ENCODE results near the gene PIP5K1C.

Gene PIP5K1C

DNA sequence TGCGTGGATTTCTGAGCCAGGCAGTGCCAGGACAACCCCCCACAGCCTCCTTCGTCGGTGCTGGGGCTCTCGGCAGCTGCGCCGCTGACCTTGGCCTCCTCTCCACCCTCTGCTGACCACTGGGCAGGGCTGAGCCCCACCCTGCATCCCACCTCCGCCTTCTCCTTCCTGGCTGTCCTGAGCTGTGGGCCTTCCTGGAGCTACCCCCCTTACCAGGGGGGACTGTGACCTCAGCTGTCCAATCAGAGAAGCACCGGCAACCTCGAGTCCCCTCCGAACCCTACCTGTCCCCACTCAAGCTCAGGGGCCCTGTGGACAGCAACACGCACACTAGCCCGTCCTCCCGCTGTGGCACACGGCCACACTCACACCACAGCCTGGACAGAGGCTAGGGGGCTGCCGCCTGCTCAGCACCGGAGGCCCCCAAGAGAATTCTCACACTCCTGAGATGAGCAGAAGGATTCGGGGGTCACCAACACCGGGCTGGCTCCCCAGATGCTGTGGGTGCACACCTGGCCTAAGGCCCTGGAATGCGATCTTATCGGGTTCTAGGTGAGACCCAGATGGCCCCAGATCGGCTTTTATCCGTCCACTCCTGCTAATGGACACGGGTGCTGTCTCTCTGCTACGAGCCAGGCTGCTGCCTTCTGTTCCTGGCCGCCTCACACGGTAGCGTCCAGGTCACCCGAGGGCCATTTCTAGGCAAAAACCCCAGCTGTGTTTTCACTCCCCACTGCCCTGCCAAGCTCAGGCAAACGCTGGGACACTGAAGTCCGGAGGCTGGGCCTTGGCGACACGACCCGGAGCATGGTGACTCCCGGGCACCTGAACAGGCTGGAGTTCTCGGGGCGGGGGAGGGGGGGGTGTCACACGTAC is 41.2 kb downstream of the PIP5K1C start:
- Histone ChIP-seq H3K4me3 (no peak overlapping the region), H3K27ac (no peak overlapping the region)
- TF ChIP-seq, protein P1, sequence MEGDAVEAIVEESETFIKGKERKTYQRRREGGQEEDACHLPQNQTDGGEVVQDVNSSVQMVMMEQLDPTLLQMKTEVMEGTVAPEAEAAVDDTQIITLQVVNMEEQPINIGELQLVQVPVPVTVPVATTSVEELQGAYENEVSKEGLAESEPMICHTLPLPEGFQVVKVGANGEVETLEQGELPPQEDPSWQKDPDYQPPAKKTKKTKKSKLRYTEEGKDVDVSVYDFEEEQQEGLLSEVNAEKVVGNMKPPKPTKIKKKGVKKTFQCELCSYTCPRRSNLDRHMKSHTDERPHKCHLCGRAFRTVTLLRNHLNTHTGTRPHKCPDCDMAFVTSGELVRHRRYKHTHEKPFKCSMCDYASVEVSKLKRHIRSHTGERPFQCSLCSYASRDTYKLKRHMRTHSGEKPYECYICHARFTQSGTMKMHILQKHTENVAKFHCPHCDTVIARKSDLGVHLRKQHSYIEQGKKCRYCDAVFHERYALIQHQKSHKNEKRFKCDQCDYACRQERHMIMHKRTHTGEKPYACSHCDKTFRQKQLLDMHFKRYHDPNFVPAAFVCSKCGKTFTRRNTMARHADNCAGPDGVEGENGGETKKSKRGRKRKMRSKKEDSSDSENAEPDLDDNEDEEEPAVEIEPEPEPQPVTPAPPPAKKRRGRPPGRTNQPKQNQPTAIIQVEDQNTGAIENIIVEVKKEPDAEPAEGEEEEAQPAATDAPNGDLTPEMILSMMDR (IDR thresholded peaks at IDR 0.05) = no peak
- no peak for DNase-seq (ENCODE audit: low spot score)

DNA sequence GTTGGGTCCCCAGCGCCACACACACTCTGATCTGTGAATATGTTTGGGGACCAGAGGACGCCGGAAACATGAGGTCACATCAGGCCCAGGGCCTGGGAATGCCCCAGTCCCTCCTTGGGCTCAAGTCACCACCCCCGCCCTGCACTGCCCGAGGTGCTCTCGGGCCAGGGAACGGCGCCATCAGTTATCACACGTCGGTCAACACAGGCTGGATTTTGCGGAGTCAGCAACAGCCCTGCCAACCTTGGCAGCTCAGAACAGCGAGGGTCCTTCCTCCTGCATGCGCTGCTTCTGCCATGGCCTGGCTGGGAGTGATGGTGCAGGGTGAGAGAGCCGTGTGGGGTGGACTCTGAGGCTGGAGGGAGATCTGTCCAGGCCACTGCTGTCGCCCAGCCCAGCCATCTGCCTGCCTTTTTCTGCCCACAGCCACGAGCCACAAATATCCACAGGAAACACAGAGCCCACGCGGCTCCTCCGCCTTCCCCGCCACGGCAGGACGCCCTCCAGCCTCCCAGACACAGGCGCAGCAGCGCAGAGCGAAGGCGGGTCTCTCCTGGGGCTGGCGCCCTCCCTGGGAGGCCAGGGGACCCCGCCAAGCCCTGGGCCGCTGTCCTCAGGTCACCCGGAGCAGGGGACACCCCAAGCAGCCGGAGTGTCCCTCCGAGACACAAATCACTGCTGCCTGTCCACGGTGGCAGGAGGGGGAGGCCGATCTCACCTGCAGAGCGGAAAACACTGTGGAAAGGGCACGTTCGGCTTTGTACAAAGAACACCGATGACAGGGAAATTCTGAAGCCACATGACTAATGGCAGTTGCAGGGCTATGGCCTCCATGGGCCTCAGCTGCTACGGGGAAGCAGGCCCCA is 42.0 kb downstream of the PIP5K1C start:
- H3K4me3 ChIP-seq = no peak overlapping the region
- no peak overlapping the region for H3K27ac ChIP-seq
- TF ChIP-seq, protein P1 (IDR thresholded peaks at IDR 0.05) = no peak
- no peak for DNase-seq (ENCODE audit: low spot score)

DNA sequence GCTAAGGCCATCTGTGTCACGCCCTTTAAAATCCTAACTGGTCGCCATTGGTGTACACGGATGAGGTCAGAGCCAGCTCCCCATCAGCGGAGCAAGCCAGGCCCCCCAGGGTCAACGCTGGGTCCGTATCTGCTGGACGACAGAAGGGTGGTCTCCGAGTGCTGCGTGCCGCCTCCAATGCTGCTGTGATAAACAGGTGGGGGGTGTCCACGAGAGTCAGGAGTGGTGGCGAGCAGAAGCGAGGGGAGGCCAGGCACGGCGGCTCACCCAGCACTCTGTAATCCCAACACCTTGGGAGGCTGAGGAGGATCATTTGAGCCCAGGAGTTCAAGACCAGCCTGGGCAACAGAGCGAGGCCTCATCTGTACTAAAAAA is 42.9 kb downstream of the PIP5K1C start:
- H3K4me3 ChIP-seq = no peak overlapping the region
- no peak for DNase-seq (ENCODE audit: low spot score)
- H3K27ac ChIP-seq = no peak overlapping the region
- TF ChIP-seq, protein P1 (IDR thresholded peaks at IDR 0.05) = no peak

DNA sequence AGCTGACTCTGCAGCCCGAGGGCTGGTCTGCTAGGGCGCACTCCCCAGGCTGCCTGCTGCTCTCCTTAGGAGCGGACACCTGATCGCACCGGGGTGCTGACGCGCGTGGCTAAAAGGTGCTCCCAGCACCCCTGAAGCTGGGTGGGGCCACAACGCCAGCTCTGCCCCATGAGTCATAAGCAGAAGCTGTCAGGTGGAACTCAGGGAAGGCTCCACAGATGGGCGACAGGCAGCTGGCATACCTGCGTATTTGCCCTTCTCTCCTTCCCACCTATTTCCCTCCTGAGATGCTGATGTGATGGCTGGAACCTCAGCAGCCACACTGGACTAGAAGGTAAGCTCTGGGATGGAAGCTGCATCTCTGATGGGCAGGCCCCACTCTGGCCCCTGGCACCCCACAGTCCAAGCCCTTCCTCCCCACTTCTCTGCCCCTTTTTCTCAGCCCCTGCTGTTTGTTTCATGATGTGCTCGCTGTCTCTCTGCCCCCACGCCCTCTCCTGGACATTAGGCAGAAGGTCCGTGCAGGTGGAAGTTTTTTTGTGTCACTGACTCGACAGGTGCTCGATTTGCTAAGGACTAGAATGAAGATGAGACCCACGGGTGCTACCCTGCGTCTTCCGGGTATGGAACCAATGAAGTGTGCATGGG is 43.4 kb downstream of the PIP5K1C start:
- DNase-seq (ENCODE audit: low spot score) = no peak
- no peak overlapping the region for H3K27ac ChIP-seq
- TF ChIP-seq, protein P1 (IDR thresholded peaks at IDR 0.05) = no peak
- H3K4me3 ChIP-seq = no peak overlapping the region

DNA sequence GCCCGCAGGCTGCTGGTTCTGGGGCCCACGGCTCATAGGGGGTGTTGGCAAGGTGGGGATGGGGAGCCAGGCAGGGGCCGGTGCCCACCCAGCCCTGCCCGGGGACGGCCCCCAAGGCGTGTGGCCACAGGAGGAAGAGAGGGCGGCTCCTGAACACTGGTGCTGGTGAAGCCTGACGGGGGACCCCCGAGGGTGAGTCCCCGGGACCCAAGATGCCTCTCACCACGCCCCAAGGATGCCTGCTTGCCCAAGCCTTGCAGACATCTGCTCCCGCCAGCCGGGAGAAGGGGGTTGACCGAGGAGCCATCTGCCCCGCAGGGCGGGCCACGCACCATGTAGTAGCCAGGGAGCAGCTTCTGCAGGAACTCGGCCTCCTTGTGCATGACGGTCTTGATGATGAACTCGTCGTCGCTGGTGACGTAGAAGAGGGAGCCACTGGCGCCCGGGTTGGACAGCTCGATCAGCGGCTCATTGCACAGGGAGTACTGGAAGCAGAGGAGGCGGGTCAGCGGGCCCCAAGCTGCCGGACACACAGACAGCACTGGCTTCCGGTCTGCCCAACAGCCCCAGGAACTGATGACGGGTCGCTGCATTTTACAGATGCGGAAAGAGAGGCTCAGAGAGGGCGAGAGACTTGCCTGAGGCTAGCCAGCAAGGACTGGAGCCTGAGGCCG is 44.1 kb downstream of the PIP5K1C start:
- H3K4me3 ChIP-seq = no peak overlapping the region
- TF ChIP-seq, protein P1 (IDR thresholded peaks at IDR 0.05) = no peak
- DNase-seq (ENCODE audit: low spot score) = no peak
- H3K27ac ChIP-seq = no peak overlapping the region

DNA sequence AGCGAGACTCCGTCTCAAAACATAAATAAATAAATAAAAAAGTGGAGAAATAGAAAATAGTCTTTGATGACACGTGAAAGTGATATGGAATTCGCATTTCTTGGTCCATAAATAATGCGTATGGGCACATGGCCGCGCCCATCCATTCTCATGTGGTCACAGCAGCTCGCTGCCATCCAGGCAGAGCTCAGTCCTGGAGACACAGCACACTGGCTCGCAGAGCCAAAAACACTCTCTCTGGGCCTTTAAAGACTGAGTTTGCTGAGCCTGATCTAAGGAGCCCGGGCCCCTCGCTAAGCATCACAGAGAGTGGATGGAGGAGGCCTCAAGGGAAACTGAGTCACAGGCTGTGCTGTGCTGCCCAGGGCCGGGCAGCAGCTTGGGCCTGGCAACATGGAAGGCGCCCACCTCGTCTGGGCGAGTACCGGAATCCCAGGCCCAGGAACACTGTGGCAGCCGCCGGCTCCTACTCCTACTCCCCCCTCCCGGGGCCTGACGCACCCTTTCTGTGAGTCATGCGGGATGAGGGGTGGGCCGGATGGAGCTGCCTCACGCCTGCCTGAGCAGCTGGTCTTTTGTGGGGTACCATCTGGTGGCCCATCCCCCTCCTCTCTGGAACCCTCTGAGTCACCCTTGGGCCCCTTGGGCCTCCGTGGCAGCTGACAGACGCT is 44.7 kb downstream of the PIP5K1C start:
- Histone ChIP-seq H3K27ac (no peak overlapping the region), H3K4me3 (no peak overlapping the region)
- DNase-seq (ENCODE audit: low spot score) = no peak
- TF ChIP-seq, protein P1 (IDR thresholded peaks at IDR 0.05) = no peak
